ENCODE data around the gene DLG2.
A peak's percentile ranks its signal among the peaks of the same experiment; 100 is the strongest.

DLG2 gene

GRCh38 chr11:84806354-84806753 is 820.8 kb downstream of the DLG2 start:
- H3K27ac ChIP-seq (ENCODE audit: low read length) = no peak overlapping the region
- no peak overlapping the region for H3K9ac ChIP-seq (ENCODE audit: low read length)
- H4K20me1 ChIP-seq (ENCODE audit: insufficient read depth, low read length) = no peaks in the 10 kb centered on the region
- TF ChIP-seq CTCF (IDR thresholded peaks at IDR 0.05; ENCODE audit: low read length) (no peak), EZH2phosphoT487 (IDR thresholded peaks at IDR 0.05; ENCODE audit: low read length) (no peak), EZH2 (optimal IDR thresholded peaks at IDR 0.05; ENCODE audit: low read depth, low read length) (no peak)
- no peak overlapping the region for H3K4me2 ChIP-seq (ENCODE audit: low read depth, low read length)
- H3K36me3 ChIP-seq (replicated peaks; ENCODE audit: insufficient read depth, low read length) = no peaks in the 10 kb centered on the region
- no peaks in the 10 kb centered on the region for H3K4me1 ChIP-seq (ENCODE audit: low read length)
- H3F3A ChIP-seq (ENCODE audit: insufficient read depth, low read length) = no peaks in the 10 kb centered on the region
- no peaks in the 10 kb centered on the region for H3K79me2 ChIP-seq (ENCODE audit: low read length)
- H2AFZ ChIP-seq (ENCODE audit: low read length) = no peak overlapping the region
- H3K9me2 ChIP-seq (replicated peaks; ENCODE audit: insufficient read depth, low read length) = no peaks in the 10 kb centered on the region
- no peaks in the 10 kb centered on the region for H3K9me3 ChIP-seq (replicated peaks; ENCODE audit: insufficient read depth, low read length)
- no peaks in the 10 kb centered on the region for H3K27me3 ChIP-seq (replicated peaks; ENCODE audit: insufficient read depth, low read length)
- no peak for DNase-seq
- H3K4me3 ChIP-seq (ENCODE audit: low read length) = no peak overlapping the region

GRCh38 chr11:84804041-84804440 is 823.1 kb downstream of the DLG2 start:
- no peak overlapping the region for H3K9ac ChIP-seq (ENCODE audit: low read length)
- H3K27me3 ChIP-seq (replicated peaks; ENCODE audit: insufficient read depth, low read length) = no peaks in the 10 kb centered on the region
- H3K9me3 ChIP-seq (replicated peaks; ENCODE audit: insufficient read depth, low read length) = no peaks in the 10 kb centered on the region
- H2AFZ ChIP-seq (ENCODE audit: low read length) = no peak overlapping the region
- no peak overlapping the region for H3K4me3 ChIP-seq (ENCODE audit: low read length)
- no peaks in the 10 kb centered on the region for H3K4me1 ChIP-seq (ENCODE audit: low read length)
- no peaks in the 10 kb centered on the region for H3K9me2 ChIP-seq (replicated peaks; ENCODE audit: insufficient read depth, low read length)
- H3K79me2 ChIP-seq (ENCODE audit: low read length) = no peaks in the 10 kb centered on the region
- H4K20me1 ChIP-seq (ENCODE audit: insufficient read depth, low read length) = no peaks in the 10 kb centered on the region
- DNase-seq = no peak
- TF ChIP-seq CTCF (IDR thresholded peaks at IDR 0.05; ENCODE audit: low read length) (no peak), EZH2 (optimal IDR thresholded peaks at IDR 0.05; ENCODE audit: low read depth, low read length) (no peak), EZH2phosphoT487 (IDR thresholded peaks at IDR 0.05; ENCODE audit: low read length) (no peak)
- H3K4me2 ChIP-seq (ENCODE audit: low read depth, low read length) = no peak overlapping the region
- no peaks in the 10 kb centered on the region for H3K36me3 ChIP-seq (replicated peaks; ENCODE audit: insufficient read depth, low read length)
- H3K27ac ChIP-seq (ENCODE audit: low read length) = no peak overlapping the region
- H3F3A ChIP-seq (ENCODE audit: insufficient read depth, low read length) = no peaks in the 10 kb centered on the region

- Histone ChIP-seq H3K9me3 (replicated peaks; ENCODE audit: insufficient read depth, low read length) (no peaks in the 10 kb centered on the region), H3F3A (ENCODE audit: insufficient read depth, low read length) (no peaks in the 10 kb centered on the region), H3K9me2 (replicated peaks; ENCODE audit: insufficient read depth, low read length) (no peaks in the 10 kb centered on the region), H3K4me2 (ENCODE audit: low read depth, low read length) (no peak overlapping the region), H3K27me3 (replicated peaks; ENCODE audit: insufficient read depth, low read length) (no peaks in the 10 kb centered on the region), H3K9ac (ENCODE audit: low read length) (no peak overlapping the region), H3K79me2 (ENCODE audit: low read length) (no peaks in the 10 kb centered on the region), H2AFZ (ENCODE audit: low read length) (no peak overlapping the region), H3K27ac (ENCODE audit: low read length) (no peak overlapping the region), H4K20me1 (ENCODE audit: insufficient read depth, low read length) (no peaks in the 10 kb centered on the region), H3K4me1 (ENCODE audit: low read length) (no peaks in the 10 kb centered on the region), H3K36me3 (replicated peaks; ENCODE audit: insufficient read depth, low read length) (no peaks in the 10 kb centered on the region), H3K4me3 (ENCODE audit: low read length) (no peak overlapping the region)
- DNase-seq = no peak
- TF ChIP-seq EZH2phosphoT487 (IDR thresholded peaks at IDR 0.05; ENCODE audit: low read length) (no peak), CTCF (IDR thresholded peaks at IDR 0.05; ENCODE audit: low read length) (peak; percentile 21; the same call in 1 of the 2 replicates)
These were observed 826.3 kb downstream of the DLG2 start for GRCh38 chr11:84800755-84801346.

Data from MM.1S (cell line).